ENCODE results near the gene IL12A.

- TF ChIP-seq, protein P1, sequence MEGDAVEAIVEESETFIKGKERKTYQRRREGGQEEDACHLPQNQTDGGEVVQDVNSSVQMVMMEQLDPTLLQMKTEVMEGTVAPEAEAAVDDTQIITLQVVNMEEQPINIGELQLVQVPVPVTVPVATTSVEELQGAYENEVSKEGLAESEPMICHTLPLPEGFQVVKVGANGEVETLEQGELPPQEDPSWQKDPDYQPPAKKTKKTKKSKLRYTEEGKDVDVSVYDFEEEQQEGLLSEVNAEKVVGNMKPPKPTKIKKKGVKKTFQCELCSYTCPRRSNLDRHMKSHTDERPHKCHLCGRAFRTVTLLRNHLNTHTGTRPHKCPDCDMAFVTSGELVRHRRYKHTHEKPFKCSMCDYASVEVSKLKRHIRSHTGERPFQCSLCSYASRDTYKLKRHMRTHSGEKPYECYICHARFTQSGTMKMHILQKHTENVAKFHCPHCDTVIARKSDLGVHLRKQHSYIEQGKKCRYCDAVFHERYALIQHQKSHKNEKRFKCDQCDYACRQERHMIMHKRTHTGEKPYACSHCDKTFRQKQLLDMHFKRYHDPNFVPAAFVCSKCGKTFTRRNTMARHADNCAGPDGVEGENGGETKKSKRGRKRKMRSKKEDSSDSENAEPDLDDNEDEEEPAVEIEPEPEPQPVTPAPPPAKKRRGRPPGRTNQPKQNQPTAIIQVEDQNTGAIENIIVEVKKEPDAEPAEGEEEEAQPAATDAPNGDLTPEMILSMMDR (IDR thresholded peaks at IDR 0.05; ENCODE audit: insufficient read depth, low read length), result no peak
- TF ChIP-seq POLR2AphosphoS5 (IDR thresholded peaks at IDR 0.05; ENCODE audit: low read depth) (no peak), GABPA (IDR thresholded peaks at IDR 0.05; ENCODE audit: low read depth) (no peak)
These were observed 11.3 kb upstream of the IL12A start for GRCh38 chr3:159977295-159977694.
